ENCODE results near the gene AGAP1. TPM values are rescaled to one million over a fixed set of nuclear protein-coding genes. Genes with fewer than 3 reads are reported as not detected.

AGAP1 gene
- total RNA-seq, 2 experiments from 2014 or later, result 0.89 to 0.97 TPM

- ChIA-PET CTCF (no interaction called here), POLR2A (no interaction called here)
- Mint-ChIP-seq H3K36me3 (ENCODE audit: low read depth) (no peaks in the 10 kb centered on the region), H3K4me1 (no peaks in the 10 kb centered on the region), H3K9me3 (no peaks in the 10 kb centered on the region), H3K4me3 (no peak overlapping the region), H3K27ac (no peak overlapping the region), H3K27me3 (no peaks in the 10 kb centered on the region)
- DNase-seq, result no peak
Observed at GRCh38 chr2:235468978-235469655, 24.7 kb upstream of the AGAP1 start.

GRCh38 chr2:235471186-235471747, 22.6 kb upstream of the AGAP1 start:
- no peaks in the 10 kb centered on the region for H3K4me1 Mint-ChIP-seq
- ChIA-PET CTCF (no interaction called here), POLR2A (no interaction called here)
- no peaks in the 10 kb centered on the region for H3K36me3 Mint-ChIP-seq (ENCODE audit: low read depth)
- H3K27ac Mint-ChIP-seq, result no peak overlapping the region
- no peak overlapping the region for H3K4me3 Mint-ChIP-seq
- no peaks in the 10 kb centered on the region for H3K27me3 Mint-ChIP-seq
- no peaks in the 10 kb centered on the region for H3K9me3 Mint-ChIP-seq
- DNase-seq, result no peak

GRCh38 chr2:235472443-235472842, 21.4 kb upstream of the AGAP1 start:
- no peak overlapping the region for H3K27ac Mint-ChIP-seq
- POLR2A ChIA-PET, result no interaction called here
- CTCF ChIA-PET, result no interaction called here
- no peak overlapping the region for H3K4me3 Mint-ChIP-seq
- no peak for DNase-seq
- H3K27me3 Mint-ChIP-seq, result no peaks in the 10 kb centered on the region
- no peaks in the 10 kb centered on the region for H3K36me3 Mint-ChIP-seq (ENCODE audit: low read depth)
- H3K4me1 Mint-ChIP-seq, result no peaks in the 10 kb centered on the region
- H3K9me3 Mint-ChIP-seq, result no peaks in the 10 kb centered on the region

GRCh38 chr2:235478609-235479008, 15.2 kb upstream of the AGAP1 start:
- Mint-ChIP-seq H3K4me1 (peaks cover 3% of the 10 kb centered on the region), H3K36me3 (ENCODE audit: low read depth) (no peaks in the 10 kb centered on the region), H3K27ac (no peak overlapping the region), H3K9me3 (no peaks in the 10 kb centered on the region), H3K27me3 (no peaks in the 10 kb centered on the region), H3K4me3 (no peak overlapping the region)
- POLR2A ChIA-PET, result no interaction called here
- no peak for DNase-seq
- CTCF ChIA-PET, result no interaction called here

- CTCF ChIA-PET, result no interaction called here
- no peak overlapping the region for H3K4me3 Mint-ChIP-seq
Observed at GRCh38 chr2:235479604-235480003, 14.2 kb upstream of the AGAP1 start.

GRCh38 chr2:235480614-235481013, 13.2 kb upstream of the AGAP1 start:
- Mint-ChIP-seq H3K27ac (no peak overlapping the region), H3K9me3 (no peaks in the 10 kb centered on the region), H3K4me3 (no peak overlapping the region), H3K27me3 (no peaks in the 10 kb centered on the region), H3K36me3 (ENCODE audit: low read depth) (no peaks in the 10 kb centered on the region), H3K4me1 (peaks cover 3% of the 10 kb centered on the region)
- no peak for DNase-seq
- ChIA-PET CTCF (interaction anchor here (0.6 kb wide), 1 partner anchor 22 kb away, joined by 3 read pairs; no protein-coding TSS in a partner anchor), POLR2A (no interaction called here)

More at GRCh38 chr2:235479604-235480003, 14.2 kb upstream of the AGAP1 start:
- Mint-ChIP-seq H3K36me3 (ENCODE audit: low read depth) (no peaks in the 10 kb centered on the region), H3K9me3 (no peaks in the 10 kb centered on the region), H3K27ac (no peak overlapping the region), H3K4me1 (peaks cover 3% of the 10 kb centered on the region), H3K27me3 (no peaks in the 10 kb centered on the region)
- DNase-seq, result no peak
- POLR2A ChIA-PET, result no interaction called here

GRCh38 chr2:235483313-235483712, 10.5 kb upstream of the AGAP1 start:
- DNase-seq, result no peak
- Mint-ChIP-seq H3K4me3 (no peak overlapping the region), H3K27ac (no peak overlapping the region), H3K4me1 (peaks cover 3% of the 10 kb centered on the region), H3K27me3 (no peaks in the 10 kb centered on the region), H3K36me3 (ENCODE audit: low read depth) (no peaks in the 10 kb centered on the region), H3K9me3 (no peaks in the 10 kb centered on the region)
- ChIA-PET POLR2A (no interaction called here), CTCF (no interaction called here)

- no peak for DNase-seq
- POLR2A ChIA-PET, result no interaction called here
- Mint-ChIP-seq H3K36me3 (ENCODE audit: low read depth) (no peaks in the 10 kb centered on the region), H3K27me3 (peaks cover 5% of the 10 kb centered on the region), H3K27ac (no peak overlapping the region), H3K4me3 (no peak overlapping the region), H3K9me3 (no peaks in the 10 kb centered on the region), H3K4me1 (peaks cover 3% of the 10 kb centered on the region)
- CTCF ChIA-PET, result interaction anchor here (0.6 kb wide), 1 partner anchor 1026 kb away, joined by 3 read pairs; no protein-coding TSS in a partner anchor
Observed at GRCh38 chr2:235485362-235485761, 8.5 kb upstream of the AGAP1 start.

- ChIA-PET POLR2A (no interaction called here), CTCF (interaction anchor here (1.2 kb wide), 2 partner anchors 11 to 29 kb away, joined by 3 to 5 read pairs; no protein-coding TSS in a partner anchor)
- peaks cover 7% of the 10 kb centered on the region for H3K27me3 Mint-ChIP-seq
- H3K27ac Mint-ChIP-seq, result no peak overlapping the region
- no peaks in the 10 kb centered on the region for H3K9me3 Mint-ChIP-seq
- H3K36me3 Mint-ChIP-seq (ENCODE audit: low read depth), result no peaks in the 10 kb centered on the region
- DNase-seq, result no peak
- H3K4me3 Mint-ChIP-seq, result no peak overlapping the region
- H3K4me1 Mint-ChIP-seq, result no peaks in the 10 kb centered on the region
Observed at GRCh38 chr2:235486729-235487128, 7.1 kb upstream of the AGAP1 start.

GRCh38 chr2:235489897-235490296, 3.9 kb upstream of the AGAP1 start:
- Mint-ChIP-seq H3K36me3 (ENCODE audit: low read depth) (no peaks in the 10 kb centered on the region), H3K27ac (no peak overlapping the region), H3K4me1 (peaks cover 2% of the 10 kb centered on the region), H3K4me3 (no peak overlapping the region), H3K27me3 (peaks cover 26% of the 10 kb centered on the region), H3K9me3 (no peaks in the 10 kb centered on the region)
- no peak for DNase-seq
- CTCF ChIA-PET, result no interaction called here
- POLR2A ChIA-PET, result interaction anchor here (0.6 kb wide), 1 partner anchor 190 kb away, joined by 6 read pairs; no protein-coding TSS in a partner anchor

- Mint-ChIP-seq H3K9me3 (no peaks in the 10 kb centered on the region), H3K36me3 (ENCODE audit: low read depth) (no peaks in the 10 kb centered on the region), H3K4me3 (peak overlapping the region; percentile 75), H3K4me1 (peaks cover 8% of the 10 kb centered on the region), H3K27me3 (peaks cover 48% of the 10 kb centered on the region), H3K27ac (no peak overlapping the region)
- DNase-seq, result no peak
- ChIA-PET POLR2A (no interaction called here), CTCF (no interaction called here)
Observed at GRCh38 chr2:235492850-235493344, 946 bp upstream of the AGAP1 start.

- H3K27ac Mint-ChIP-seq, result no peak overlapping the region
- H3K9me3 Mint-ChIP-seq, result no peaks in the 10 kb centered on the region
- ChIA-PET CTCF (no interaction called here), POLR2A (interaction anchor here (0.5 kb wide), 1 partner anchor 321 kb away, joined by 3 read pairs; no protein-coding TSS in a partner anchor)
- H3K27me3 Mint-ChIP-seq, result peaks cover 53% of the 10 kb centered on the region
- DNase-seq, result no peak
- H3K4me3 Mint-ChIP-seq, result peak overlapping the region; percentile 75
- H3K36me3 Mint-ChIP-seq (ENCODE audit: low read depth), result no peaks in the 10 kb centered on the region
- peaks cover 8% of the 10 kb centered on the region for H3K4me1 Mint-ChIP-seq
Observed at GRCh38 chr2:235493402-235493774, 455 bp upstream of the AGAP1 start.

- Mint-ChIP-seq H3K27me3 (peaks cover 63% of the 10 kb centered on the region), H3K27ac (no peak overlapping the region), H3K9me3 (no peaks in the 10 kb centered on the region), H3K4me1 (peaks cover 8% of the 10 kb centered on the region), H3K36me3 (ENCODE audit: low read depth) (no peaks in the 10 kb centered on the region), H3K4me3 (peak overlapping the region; percentile 63)
- CTCF ChIA-PET, result no interaction called here
- DNase-seq, result no peak
- POLR2A ChIA-PET, result no interaction called here
Observed at GRCh38 chr2:235494716-235495372, 1.0 kb downstream of the AGAP1 start.
